Spleen (tissue), 7 donors: ENCODE data around the gene KLHL30.

Experiments used
- CTCF ChIP-seq, 11 experiments: fragments of 200-600 bp in 7 of 11; fragments of 450-650 bp in 4 of 11; sonication (generic) in 4 of 11; IDR thresholded peaks in 8 of 11; conservative IDR thresholded peaks in 3 of 11; 1 replicate in 7 of 11; 2 replicates in 4 of 11; pipeline versions ENCODE4 v1.4.0 to v1.8.0; 2016 to 2021; ENCODE audit warnings: antibody characterized with exemption in 11 of 11, inconsistent platforms in 4 of 11, mild to moderate bottlenecking in 1 of 11
- POLR2A ChIP-seq, 3 donors: fragments of 450-650 bp; IDR thresholded peaks; one replicate each; pipeline ENCODE4 v1.5.1; 2017; ENCODE audit warnings: antibody characterized with exemption in 3 of 3, mild to moderate bottlenecking in 1 of 3
- POLR2AphosphoS5 ChIP-seq, 3 donors: sonication (generic); formaldehyde crosslinking; IDR thresholded peaks; one replicate each; pipeline ENCODE4 v1.5.1; 2017; ENCODE audit warnings: antibody characterized with exemption in 3 of 3
- donor health status: DM: no; HTN: no; CAD: no; lungs with moderate emphysema.
- donor health status: DM: no; HTN: no; CAD: no.
- donor health status: DM: no; HTN: no; CAD: no.

GRCh38 chr2:238098901-238099713, 39.4 kb upstream of the KLHL30 start:
- TF ChIP-seq CTCF (IDR thresholded peaks at IDR 0.05 in 8 of 11, conservative IDR thresholded peaks at IDR 0.05 in 3 of 11) (no peak), POLR2AphosphoS5 (IDR thresholded peaks at IDR 0.05) (peak in 2 of 3 donors; percentile 29 to 49), POLR2A (IDR thresholded peaks at IDR 0.05) (no peak)
